PC-3 (cell line): Measurements from ENCODE around the gene SLC51B. TPM values are rescaled to one million over a fixed set of nuclear protein-coding genes. Genes with fewer than 3 reads are reported as not detected.

ENCODE experiments used
- ATAC-seq: fragments of 200-7000 bp; cut with Tn5 transposase; 2 replicates; pipeline ENCODE4 v1.9.1; 2020; ENCODE audit warnings: mild to moderate bottlenecking, moderate library complexity
- BruUV-seq: library from RNA; stranded (reverse); fragments of 400-500 nt; replicated peaks from 2 replicates; lab custom pipeline; 2021; lab: Mats Ljungman, UMichigan
- CTCF ChIA-PET: fragments of 300-600 bp; sonication (Branson Sonifier 250); formaldehyde crosslinking; loops from one replicate; lab custom pipeline; 2022; ENCODE audit warnings: antibody characterized with exemption; lab: Charles Lee
- POLR2A ChIA-PET: fragments of 300-600 bp; sonication (Branson Sonifier 250); formaldehyde crosslinking; loops from one replicate; lab custom pipeline; 2022; ENCODE audit warnings: antibody characterized with exemption; ENCODE audit not compliant: unreplicated experiment; lab: Charles Lee
- DNase-seq: peaks from one replicate; pipeline ENCODE4 v3.0.0-alpha.2; 2015
- H2AFZ ChIP-seq: fragments of 300-600 bp; sonication (generic); 2 replicates; pipeline ENCODE4 v1.6.0; 2016; ENCODE audit warnings: antibody characterized with exemption, low read length
- H3F3A ChIP-seq: fragments of 300-600 bp; sonication (generic); one replicate; pipeline ENCODE4 v1.6.0; 2017; ENCODE audit warnings: antibody characterized with exemption, low read length, control low read depth, mild to moderate bottlenecking; ENCODE audit not compliant: unreplicated experiment
- H3K27ac ChIP-seq: fragments of 300-600 bp; sonication (generic); 2 replicates; pipeline ENCODE4 v1.5.1; 2016; ENCODE audit warnings: mild to moderate bottlenecking, low read length
- H3K27me3 ChIP-seq: fragments of 300-600 bp; sonication (generic); 2 replicates; pipeline ENCODE4 v1.6.1; 2016; ENCODE audit warnings: low read length, mixed read lengths
- H3K36me3 ChIP-seq: fragments of 300-600 bp; sonication (generic); 2 replicates; pipeline ENCODE4 v1.6.1; 2016; ENCODE audit warnings: low read depth, mixed run types, low read length, mixed read lengths
- H3K4me1 ChIP-seq: fragments of 300-600 bp; sonication (generic); 2 replicates; pipeline ENCODE4 v1.5.1; 2016; ENCODE audit warnings: low read length; ENCODE audit not compliant: insufficient read depth
- H3K4me2 ChIP-seq: fragments of 300-600 bp; sonication (generic); 2 replicates; pipeline ENCODE4 v1.6.0; 2016; ENCODE audit warnings: low read length
- H3K4me3 ChIP-seq: fragments of 300-600 bp; sonication (generic); 2 replicates; pipeline ENCODE4 v1.5.1; 2016; ENCODE audit warnings: mild to moderate bottlenecking, low read length, mixed read lengths
- H3K79me2 ChIP-seq: fragments of 300-600 bp; sonication (generic); 2 replicates; pipeline ENCODE4 v1.6.1; 2017; ENCODE audit warnings: low read length, mixed read lengths
- H3K9ac ChIP-seq: fragments of 300-600 bp; sonication (generic); 2 replicates; pipeline ENCODE4 v1.6.0; 2016; ENCODE audit warnings: mild to moderate bottlenecking, low read length
- H3K9me2 ChIP-seq: fragments of 300-600 bp; sonication (generic); replicated peaks from 2 replicates; pipeline ENCODE4 v1.6.1; 2016; ENCODE audit warnings: mixed run types, low read length, mixed read lengths
- H3K9me3 ChIP-seq: fragments of 300-600 bp; sonication (generic); 2 replicates; pipeline ENCODE4 v1.6.1; 2016; ENCODE audit warnings: low read length, mixed read lengths
- H4K20me1 ChIP-seq: fragments of 300-600 bp; sonication (generic); 2 replicates; pipeline ENCODE4 v1.6.1; 2016; ENCODE audit warnings: low read length, mixed read lengths
- CTCF ChIP-seq: fragments of 300-600 bp; sonication (generic); conservative IDR thresholded peaks from 2 replicates; pipeline ENCODE4 v1.5.1; 2017; ENCODE audit warnings: antibody characterized with exemption, low read depth, mild to moderate bottlenecking, low read length
- EZH2 ChIP-seq: fragments of 300-600 bp; sonication (generic); IDR thresholded peaks from one replicate; pipeline ENCODE4 v1.6.1; 2017; ENCODE audit warnings: antibody characterized with exemption, mild to moderate bottlenecking, low read length; ENCODE audit not compliant: unreplicated experiment
- EZH2phosphoT487 ChIP-seq: fragments of 300-600 bp; sonication (generic); IDR thresholded peaks from 2 replicates; pipeline ENCODE4 v1.6.1; 2018; ENCODE audit warnings: mild to moderate bottlenecking, antibody characterized with exemption, low read length, borderline replicate concordance
- intact Hi-C: fragments of 100-400 bp; cut with micrococcal nuclease; formaldehyde crosslinking; loops from 2 replicates; pipeline ENCODE4 v1.9.0; 2023
- total RNA-seq: library from RNA; depleted of rRNA; stranded (reverse); fragments of >200 nt; gene quantifications from 2 replicates; pipeline ENCODE4 v1.2.3, GENCODE V29; 2014

Gene SLC51B
- total RNA-seq, 1 experiment from 2014 or later = not detected

DNA sequence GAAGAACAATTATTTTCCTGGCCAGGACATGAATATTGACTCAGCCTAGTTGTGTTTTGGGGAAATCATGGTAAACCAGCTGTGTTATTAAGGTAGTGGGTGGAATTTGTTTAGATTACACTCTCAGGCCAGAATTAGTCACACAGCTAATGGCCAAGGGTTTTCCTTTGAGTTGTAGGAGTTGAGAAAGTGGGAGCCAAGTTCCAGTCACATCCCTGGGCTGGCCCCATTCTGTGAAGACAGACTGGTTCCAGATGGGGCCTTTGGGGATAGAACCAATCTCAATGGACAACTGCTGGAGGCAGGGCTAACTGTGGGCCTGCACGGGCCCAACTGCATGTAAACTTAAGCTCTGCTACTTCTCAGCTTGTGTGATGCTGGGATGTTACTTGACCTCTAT is 24.0 kb downstream of the SLC51B start:
- H3K4me2 ChIP-seq = no peak overlapping the region
- DNase-seq (no peak), ATAC-seq (no peak)
- H3K36me3 ChIP-seq = no peaks in the 10 kb centered on the region
- no TSS peak for BruUV-seq
- H2AFZ ChIP-seq = no peak overlapping the region
- CTCF ChIA-PET = no interaction called here
- intact Hi-C loops = no loop called here
- no peaks in the 10 kb centered on the region for H3K79me2 ChIP-seq
- H4K20me1 ChIP-seq = no peaks in the 10 kb centered on the region
- H3K9me3 ChIP-seq = no peaks in the 10 kb centered on the region
- no peaks in the 10 kb centered on the region for H3K4me1 ChIP-seq
- POLR2A ChIA-PET = interaction anchor here (0.8 kb wide), 1 partner anchor 590 kb away, joined by 3 read pairs; no protein-coding TSS in a partner anchor
- no peak overlapping the region for H3K9ac ChIP-seq
- no peak overlapping the region for H3K4me3 ChIP-seq
- no peaks in the 10 kb centered on the region for H3K9me2 ChIP-seq
- H3F3A ChIP-seq = no peaks in the 10 kb centered on the region
- TF ChIP-seq EZH2 (no peak), CTCF (no peak), EZH2phosphoT487 (no peak)
- no peaks in the 10 kb centered on the region for H3K27me3 ChIP-seq
- H3K27ac ChIP-seq = no peak overlapping the region

- H2AFZ ChIP-seq = no peak overlapping the region
- no peak for DNase-seq
- H3K27ac ChIP-seq = no peak overlapping the region
- H3K9me3 ChIP-seq = no peaks in the 10 kb centered on the region
- no peak overlapping the region for H3K4me3 ChIP-seq
- no peaks in the 10 kb centered on the region for H3K79me2 ChIP-seq
- no peaks in the 10 kb centered on the region for H3F3A ChIP-seq
- intact Hi-C loops = no loop called here
- no peak overlapping the region for H3K4me2 ChIP-seq
- no peak for ATAC-seq
- H3K4me1 ChIP-seq = no peaks in the 10 kb centered on the region
- ChIA-PET POLR2A (interaction anchor here (0.8 kb wide), 1 partner anchor 590 kb away, joined by 3 read pairs; no protein-coding TSS in a partner anchor), CTCF (no interaction called here)
- H3K36me3 ChIP-seq = no peaks in the 10 kb centered on the region
- H4K20me1 ChIP-seq = no peaks in the 10 kb centered on the region
- no peaks in the 10 kb centered on the region for H3K9me2 ChIP-seq
- BruUV-seq = no TSS peak
- TF ChIP-seq CTCF (no peak), EZH2 (no peak), EZH2phosphoT487 (no peak)
- H3K27me3 ChIP-seq = no peaks in the 10 kb centered on the region
- no peak overlapping the region for H3K9ac ChIP-seq
Measured at GRCh38 chr15:65069779-65070546, 24.8 kb downstream of the SLC51B start.

DNA sequence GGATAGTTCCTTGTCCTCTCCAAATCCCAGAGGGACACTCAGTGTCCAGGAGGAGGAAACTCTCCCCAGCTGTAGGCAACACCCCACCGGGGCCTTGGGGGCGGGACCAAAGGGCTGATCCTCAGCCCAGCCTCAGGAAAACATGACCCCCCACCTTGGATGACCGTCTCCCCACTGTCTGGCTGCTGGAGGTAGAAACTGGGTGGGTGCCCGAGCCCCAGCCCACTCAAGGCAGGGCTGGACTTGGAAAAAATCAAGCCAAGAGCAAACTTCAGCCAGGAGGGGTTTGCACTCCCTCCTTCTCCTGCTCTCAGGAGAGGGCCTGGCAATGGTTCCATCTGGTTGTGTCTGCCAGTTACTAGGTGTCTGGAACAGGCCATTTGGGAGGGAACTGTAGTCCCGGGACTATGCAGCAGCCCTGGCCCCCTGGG is 26.2 kb downstream of the SLC51B start:
- CTCF ChIA-PET = no interaction called here
- Histone ChIP-seq H3K27me3 (no peaks in the 10 kb centered on the region), H3K9ac (no peak overlapping the region), H3K36me3 (no peaks in the 10 kb centered on the region), H3K4me1 (no peaks in the 10 kb centered on the region), H3K79me2 (no peaks in the 10 kb centered on the region), H2AFZ (no peak overlapping the region), H3K4me2 (no peak overlapping the region), H3K9me2 (no peaks in the 10 kb centered on the region), H3K4me3 (no peak overlapping the region), H3K27ac (no peak overlapping the region), H3K9me3 (no peaks in the 10 kb centered on the region), H4K20me1 (no peaks in the 10 kb centered on the region), H3F3A (no peaks in the 10 kb centered on the region)
- POLR2A ChIA-PET = no interaction called here
- intact Hi-C loops = no loop called here
- TF ChIP-seq CTCF (no peak), EZH2 (no peak), EZH2phosphoT487 (no peak)
- ATAC-seq (no peak), DNase-seq (no peak)
- no TSS peak for BruUV-seq
